Smooth muscle cell of the brain vasculature (primary cell): ENCODE measurements around the gene XNDC1N.
"Not testable (repeated sequence)": the region's sequence is repeated elsewhere in the genome, so short reads cannot be mapped to it uniquely, and the experiment has no call there.

Experiments used
- DNase-seq: peaks from one replicate; pipeline ENCODE4 v3.0.0-alpha.2; 2012; ENCODE audit warnings: low read depth, low spot score

XNDC1N gene

GRCh38 chr11:71933141-71933933 is 4.9 kb upstream of the XNDC1N start:
- no peak for DNase-seq

DNA sequence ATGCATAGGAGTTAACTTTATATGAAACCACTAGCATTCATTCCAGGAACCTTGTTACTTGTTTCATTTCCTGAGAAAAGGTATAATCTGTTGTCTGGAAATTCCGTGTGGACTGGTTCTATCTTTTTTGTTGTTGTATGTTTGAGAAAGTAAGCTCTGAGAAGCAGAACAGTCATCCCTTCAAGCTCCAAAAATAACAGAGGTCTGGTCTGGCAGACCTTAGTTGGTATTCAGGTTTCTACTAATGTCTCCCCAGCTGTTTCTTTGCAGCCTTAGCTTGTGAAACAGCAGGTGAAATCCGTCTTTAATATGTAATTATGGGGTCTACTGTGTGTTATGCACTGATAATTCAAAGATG is 2.8 kb upstream of the XNDC1N start:
- no peak for DNase-seq

DNA sequence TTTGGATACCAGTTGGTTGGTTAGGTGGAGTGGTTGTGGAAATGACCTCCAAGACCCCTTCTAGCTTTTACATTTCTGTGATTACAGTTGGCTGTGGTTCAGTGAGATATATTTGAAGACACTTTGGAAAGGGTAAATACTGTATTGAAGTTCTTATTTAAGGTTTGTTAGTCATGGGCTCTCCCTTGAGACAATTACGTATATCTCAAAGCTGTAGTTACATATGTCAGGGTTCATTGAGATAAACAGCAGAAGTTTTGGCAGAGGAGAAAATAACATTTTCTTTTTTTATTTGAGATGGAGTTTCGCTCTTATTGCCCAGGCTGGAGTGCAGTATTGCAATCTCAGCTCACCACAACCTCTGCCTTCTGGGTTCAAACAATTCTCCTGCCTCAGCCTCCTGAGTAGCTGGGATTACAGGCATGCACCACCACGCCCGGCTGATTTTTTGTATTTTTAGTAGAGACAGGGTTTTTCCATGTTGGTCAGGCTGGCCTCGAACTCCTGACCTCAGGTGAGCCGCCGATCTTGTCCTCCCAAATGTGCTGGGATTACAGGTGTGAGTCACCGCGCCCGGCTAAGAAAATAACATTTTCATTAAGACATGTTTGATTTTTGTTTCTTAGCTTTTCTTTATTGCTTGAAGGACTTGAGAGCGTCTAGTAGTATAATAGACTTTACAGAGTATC is 2.3 kb upstream of the XNDC1N start:
- no peak for DNase-seq

- DNase-seq, result no peak
These were observed 1.1 kb upstream of the XNDC1N start for GRCh38 chr11:71929491-71929890.

DNA sequence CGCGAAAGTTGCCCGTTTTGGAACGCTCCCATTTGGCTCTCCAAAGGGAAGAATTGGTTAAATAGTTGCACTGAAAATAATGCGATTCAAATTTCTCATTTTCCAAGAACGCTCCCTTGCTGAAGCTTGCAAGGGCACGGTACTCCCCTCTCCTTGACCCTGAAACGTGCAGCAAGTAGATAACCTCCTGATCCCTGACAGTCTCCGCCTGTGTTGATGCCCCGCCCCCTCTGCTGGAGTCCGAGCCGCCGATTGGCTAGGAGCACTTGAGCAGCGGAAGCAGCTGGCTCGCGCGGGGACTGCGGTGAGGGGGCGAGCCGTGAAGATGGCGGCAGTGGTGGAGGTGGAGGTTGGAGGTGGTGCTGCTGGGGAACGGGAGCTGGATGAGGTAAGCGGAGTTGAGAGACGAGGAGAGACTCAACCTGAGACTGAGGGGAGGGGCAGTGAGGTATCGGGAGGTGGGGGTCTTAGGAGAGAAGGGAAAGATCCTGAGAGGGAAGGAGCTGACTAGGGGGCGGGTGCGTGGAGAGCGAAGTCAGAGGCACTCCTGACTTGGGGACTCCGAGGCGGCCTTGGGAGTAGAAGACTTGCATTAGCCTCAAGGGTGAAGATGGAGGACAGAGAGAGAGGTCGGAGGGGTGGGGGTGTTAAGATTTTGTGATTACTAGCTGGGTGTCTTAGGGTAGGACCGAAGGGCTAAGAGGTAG is 496 bp upstream of the XNDC1N start, which contains the start of gene RNF121:
Gene RNF121 (plus strand): TSS at position 310 of the 707 bp plus-strand sequence. CDS start 16 bp downstream, at position 326.
- peak; percentile 85 for DNase-seq

DNA sequence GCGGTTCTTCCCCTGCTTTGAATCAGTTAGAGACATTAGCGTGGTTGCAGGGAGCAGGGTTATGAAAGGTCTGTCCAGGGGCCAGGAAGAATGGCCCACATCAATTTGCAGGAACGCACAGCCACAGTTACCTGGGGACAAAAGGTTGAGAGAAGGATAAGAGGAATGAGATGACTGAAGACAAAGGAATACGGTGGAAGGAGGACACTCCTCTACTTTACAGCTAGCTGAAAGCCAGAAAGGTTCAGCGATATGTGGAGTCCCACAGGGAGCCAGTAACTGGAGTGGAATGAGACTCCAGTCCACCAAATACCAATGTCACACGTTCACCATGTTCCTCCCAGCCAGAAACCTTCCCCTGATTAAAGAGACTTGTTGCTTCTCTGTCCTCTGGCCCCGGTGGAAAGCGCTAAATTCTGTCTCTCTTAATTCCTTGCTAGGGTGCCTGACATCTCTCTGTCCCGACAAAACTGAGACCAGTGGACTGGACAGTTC is 10.7 kb downstream of the XNDC1N start:
- no peak for DNase-seq

DNA sequence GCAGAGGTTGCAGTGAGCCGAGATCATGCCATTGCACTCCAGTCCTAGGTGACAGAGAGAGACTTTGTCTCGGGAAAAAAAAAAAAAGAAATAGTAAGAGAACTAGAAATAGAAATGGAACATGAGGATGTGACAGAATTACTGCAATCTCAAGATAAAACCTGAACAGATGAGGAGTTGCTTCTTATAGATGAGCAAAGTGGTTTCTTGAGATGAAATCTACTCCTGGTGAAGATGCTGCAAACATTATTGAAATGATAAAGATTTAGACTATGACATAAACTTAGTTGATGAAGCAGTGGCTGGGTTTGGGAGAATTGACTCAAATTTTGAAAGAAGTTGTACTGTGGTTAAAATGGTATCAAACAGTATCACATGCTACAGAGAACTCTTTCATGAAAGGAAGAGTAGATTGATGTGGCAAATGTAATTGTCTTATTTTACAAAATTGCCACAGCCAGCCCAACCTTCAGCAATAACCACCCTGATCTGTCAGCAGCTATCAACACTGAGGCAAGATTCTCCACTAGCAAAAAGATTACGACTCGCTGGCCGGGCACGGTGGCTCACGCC is 13.7 kb downstream of the XNDC1N start:
- no peak for DNase-seq

DNA sequence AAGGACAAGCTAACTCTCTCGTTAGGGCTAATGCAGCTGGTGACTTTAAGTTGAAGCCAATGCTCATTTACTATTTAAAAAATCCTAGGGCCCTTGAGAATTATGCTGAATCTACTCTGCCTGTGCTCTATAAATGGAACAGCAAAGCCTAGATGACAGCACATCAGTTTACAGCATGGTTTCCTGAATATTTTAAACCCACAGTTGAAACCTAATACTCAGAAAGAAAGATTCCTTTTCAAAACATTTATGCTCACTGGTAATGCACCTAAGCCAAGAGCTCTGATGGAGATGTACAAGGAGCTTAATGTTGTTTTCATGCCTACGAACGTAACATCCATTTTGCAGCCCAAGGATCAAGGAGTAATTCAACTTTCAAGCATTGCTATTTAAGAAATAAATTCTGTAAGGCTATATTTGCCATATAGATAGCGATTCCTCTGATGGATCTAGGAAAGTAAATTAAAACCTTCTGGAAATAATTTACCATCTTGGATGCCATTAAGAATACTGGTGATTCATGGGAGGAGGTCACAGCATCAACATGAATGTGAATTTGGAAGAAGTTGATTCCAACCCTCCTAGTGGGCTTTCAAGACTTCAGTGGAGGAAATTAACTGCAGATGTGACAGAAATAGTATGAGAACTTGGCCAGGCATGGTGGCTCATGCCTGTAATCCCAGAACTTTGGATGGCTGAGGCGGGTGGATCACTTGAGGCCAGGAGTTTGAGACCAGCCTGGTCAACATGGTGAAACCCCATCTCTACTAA is 14.5 kb downstream of the XNDC1N start:
- DNase-seq, result no peak

DNA sequence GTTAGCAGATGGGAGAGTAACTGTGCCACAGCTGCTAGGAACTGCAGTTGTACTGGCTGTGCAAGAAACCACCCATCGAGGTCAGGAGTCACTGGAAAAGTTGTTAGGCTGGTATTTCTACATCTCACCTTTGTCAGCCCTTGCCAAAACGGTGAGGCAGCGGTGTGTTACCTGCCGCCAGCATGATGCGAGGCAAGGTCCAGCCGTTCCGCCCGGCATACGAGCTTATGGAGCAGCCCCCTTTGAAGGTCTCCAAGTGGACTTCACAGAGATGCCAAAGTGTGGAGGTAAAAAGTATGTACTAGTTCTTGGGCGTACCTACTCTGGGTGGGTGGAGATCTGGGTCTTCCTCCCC is 16.4 kb downstream of the XNDC1N start:
- DNase-seq, result not testable (repeated sequence)

- DNase-seq, result not testable (repeated sequence)
These were observed 16.9 kb downstream of the XNDC1N start for GRCh38 chr11:71911321-71911985.

GRCh38 chr11:71910775-71911174 is 17.6 kb downstream of the XNDC1N start:
- DNase-seq, result not testable (repeated sequence)

DNA sequence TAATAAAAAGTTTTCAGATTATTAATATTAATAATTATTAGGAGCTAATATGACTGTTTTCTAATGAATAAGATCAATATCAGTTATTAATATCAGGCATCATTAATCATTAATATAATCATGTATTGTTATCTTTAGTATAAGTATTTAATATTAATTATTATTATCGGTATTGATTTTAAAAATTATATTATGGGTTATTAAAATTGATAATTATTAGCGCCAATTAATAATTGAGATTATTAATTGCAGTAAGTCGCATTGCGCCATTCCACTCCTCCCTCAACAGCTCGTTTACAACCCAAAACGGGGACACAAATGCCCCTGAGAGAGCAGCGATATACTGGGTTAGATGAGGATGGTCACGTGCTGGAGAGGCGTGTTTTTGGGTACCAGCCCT is 20.2 kb downstream of the XNDC1N start:
- DNase-seq, result no peak

DNA sequence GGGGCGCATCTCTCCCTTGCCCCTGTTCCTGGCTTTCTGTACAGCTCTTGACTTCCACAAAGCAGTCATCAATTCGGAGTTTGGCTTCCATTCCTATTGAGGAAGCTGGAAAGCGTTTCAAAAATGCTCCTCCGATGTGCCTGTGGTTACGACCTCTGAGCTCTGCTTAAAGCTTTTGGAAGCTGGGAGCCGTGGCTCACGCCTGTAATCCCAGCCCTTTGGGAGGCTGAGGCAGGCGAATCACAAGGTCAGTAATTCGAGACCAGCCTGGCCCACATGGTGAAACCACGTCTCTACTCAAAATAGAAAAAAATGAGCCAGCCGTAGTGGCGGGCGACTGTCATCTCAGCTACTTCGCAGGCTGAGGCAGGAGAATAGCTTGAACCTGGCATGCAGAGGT is 27.3 kb downstream of the XNDC1N start:
- DNase-seq, result peak; percentile 6

- no peak for DNase-seq
These were observed 32.4 kb downstream of the XNDC1N start for GRCh38 chr11:71895961-71896360.

GRCh38 chr11:71889181-71889872 is 39.1 kb downstream of the XNDC1N start:
- not testable (repeated sequence) for DNase-seq

- DNase-seq, result not testable (repeated sequence)
These were observed 39.9 kb downstream of the XNDC1N start for GRCh38 chr11:71888335-71889010.

GRCh38 chr11:71885806-71886205 is 42.6 kb downstream of the XNDC1N start:
- not testable (repeated sequence) for DNase-seq
